OCI-LY3 (cell line): ENCODE measurements around the gene TMEM161B.

Experiments used
- H2AFZ ChIP-seq: fragments of 200-600, 300-600 bp; shearing (Covaris generic); 2 replicates; pipeline ENCODE4 v1.6.0; 2014; ENCODE audit warnings: antibody characterized with exemption, low read depth, low read length
- H3K27ac ChIP-seq: fragments of 200-600, 300-600 bp; sonication (generic); 2 replicates; pipeline ENCODE4 v1.5.1; 2014; ENCODE audit warnings: mild to moderate bottlenecking, low read length, moderate library complexity, mixed read lengths
- H3K27me3 ChIP-seq: fragments of 200-600, 300-600 bp; sonication (generic); 2 replicates; pipeline ENCODE4 v1.6.1; 2014; ENCODE audit warnings: low read depth, low read length, mixed read lengths
- H3K36me3 ChIP-seq: fragments of 200-600, 300-600 bp; sonication (generic); replicated peaks from 2 replicates; pipeline ENCODE3; 2014; ENCODE audit warnings: low read depth, low read length, mixed read lengths
- H3K4me1 ChIP-seq: fragments of 300-600, 200-600 bp; sonication (generic); 2 replicates; pipeline ENCODE4 v1.6.1; 2014; ENCODE audit warnings: low read length, mixed read lengths
- H3K4me2 ChIP-seq: fragments of 200-600, 300-600 bp; sonication (generic); 2 replicates; pipeline ENCODE4 v1.6.1; 2014; ENCODE audit warnings: low read length, mixed read lengths
- H3K4me3 ChIP-seq: fragments of 300-600, 200-600 bp; sonication (generic); 2 replicates; pipeline ENCODE4 v1.5.1; 2014; ENCODE audit warnings: antibody characterized with exemption, mild to moderate bottlenecking, low read length, moderate library complexity
- H3K79me2 ChIP-seq: fragments of 300-600, 200-600 bp; shearing (Covaris generic); 2 replicates; pipeline ENCODE4 v1.6.1; 2014; ENCODE audit warnings: mild to moderate bottlenecking, low read length, mixed read lengths
- H3K9ac ChIP-seq: fragments of 300-600, 200-600 bp; shearing (Covaris generic); 2 replicates; pipeline ENCODE4 v1.6.0; 2014; ENCODE audit warnings: mild to moderate bottlenecking, low read length, moderate library complexity
- H3K9me3 ChIP-seq: fragments of 200-600, 300-600 bp; shearing (Covaris generic); 2 replicates; pipeline ENCODE4 v1.6.1; 2014; ENCODE audit warnings: low read length, mixed read lengths; ENCODE audit not compliant: insufficient read depth
- H4K20me1 ChIP-seq: fragments of 200-600, 300-600 bp; sonication (generic); 2 replicates; pipeline ENCODE4 v1.6.1; 2016; ENCODE audit warnings: low read length, mixed read lengths; ENCODE audit not compliant: insufficient read depth
- EZH2phosphoT487 ChIP-seq: fragments of 200-600 bp; shearing (Covaris generic); IDR thresholded peaks from 2 replicates; pipeline ENCODE4 v1.6.1; 2018; ENCODE audit warnings: antibody characterized with exemption, mixed run types, low read depth
- TF ChIP-seq, protein P1 (sequence below): fragments of 200-600, 300-600 bp; sonication (generic); IDR thresholded peaks from 2 replicates; pipeline ENCODE4 v1.5.1; 2014; ENCODE audit warnings: antibody characterized with exemption, low read length, low read depth

Gene TMEM161B

DNA sequence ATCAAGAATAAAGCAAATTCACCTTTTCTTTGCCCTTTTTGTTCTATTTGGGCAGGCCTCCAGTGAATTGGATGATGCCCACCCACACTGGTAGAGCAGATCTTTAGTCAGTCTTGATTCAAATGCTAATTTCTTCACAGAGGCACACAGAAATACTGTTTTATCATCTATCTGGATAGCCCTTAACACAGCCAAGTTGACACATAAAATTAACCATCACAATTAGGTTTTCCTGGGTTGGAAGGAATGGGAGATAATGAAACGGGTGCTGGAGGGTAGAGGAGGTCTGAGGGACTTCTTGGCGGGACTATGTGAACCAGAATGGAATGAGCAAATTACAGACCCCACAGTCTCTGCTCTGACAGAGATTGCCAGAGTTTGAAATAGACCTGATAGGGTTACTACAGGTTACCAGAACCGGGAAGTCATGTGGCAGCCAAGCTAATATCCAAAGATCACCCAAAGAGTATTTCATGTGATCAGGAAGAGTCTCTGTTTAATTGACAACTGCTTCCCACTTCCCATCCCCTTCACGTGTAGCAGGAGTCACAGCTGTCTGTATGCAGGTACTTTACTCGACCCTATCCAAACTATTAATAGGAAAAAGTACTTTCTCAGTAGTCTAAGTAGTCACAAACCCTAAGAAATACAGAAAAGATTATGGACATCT lies 20.0 kb upstream of the TMEM161B start:
- Histone ChIP-seq H3K9ac (no peak overlapping the region), H3K9me3 (no peaks in the 10 kb centered on the region), H3K27ac (no peak overlapping the region), H2AFZ (no peak overlapping the region), H4K20me1 (no peaks in the 10 kb centered on the region), H3K79me2 (no peaks in the 10 kb centered on the region), H3K36me3 (no peaks in the 10 kb centered on the region), H3K4me3 (no peak overlapping the region), H3K4me2 (no peak overlapping the region), H3K27me3 (no peaks in the 10 kb centered on the region), H3K4me1 (no peaks in the 10 kb centered on the region)
- no peak for TF ChIP-seq EZH2phosphoT487
- TF ChIP-seq, protein P1, sequence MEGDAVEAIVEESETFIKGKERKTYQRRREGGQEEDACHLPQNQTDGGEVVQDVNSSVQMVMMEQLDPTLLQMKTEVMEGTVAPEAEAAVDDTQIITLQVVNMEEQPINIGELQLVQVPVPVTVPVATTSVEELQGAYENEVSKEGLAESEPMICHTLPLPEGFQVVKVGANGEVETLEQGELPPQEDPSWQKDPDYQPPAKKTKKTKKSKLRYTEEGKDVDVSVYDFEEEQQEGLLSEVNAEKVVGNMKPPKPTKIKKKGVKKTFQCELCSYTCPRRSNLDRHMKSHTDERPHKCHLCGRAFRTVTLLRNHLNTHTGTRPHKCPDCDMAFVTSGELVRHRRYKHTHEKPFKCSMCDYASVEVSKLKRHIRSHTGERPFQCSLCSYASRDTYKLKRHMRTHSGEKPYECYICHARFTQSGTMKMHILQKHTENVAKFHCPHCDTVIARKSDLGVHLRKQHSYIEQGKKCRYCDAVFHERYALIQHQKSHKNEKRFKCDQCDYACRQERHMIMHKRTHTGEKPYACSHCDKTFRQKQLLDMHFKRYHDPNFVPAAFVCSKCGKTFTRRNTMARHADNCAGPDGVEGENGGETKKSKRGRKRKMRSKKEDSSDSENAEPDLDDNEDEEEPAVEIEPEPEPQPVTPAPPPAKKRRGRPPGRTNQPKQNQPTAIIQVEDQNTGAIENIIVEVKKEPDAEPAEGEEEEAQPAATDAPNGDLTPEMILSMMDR: no peak

DNA sequence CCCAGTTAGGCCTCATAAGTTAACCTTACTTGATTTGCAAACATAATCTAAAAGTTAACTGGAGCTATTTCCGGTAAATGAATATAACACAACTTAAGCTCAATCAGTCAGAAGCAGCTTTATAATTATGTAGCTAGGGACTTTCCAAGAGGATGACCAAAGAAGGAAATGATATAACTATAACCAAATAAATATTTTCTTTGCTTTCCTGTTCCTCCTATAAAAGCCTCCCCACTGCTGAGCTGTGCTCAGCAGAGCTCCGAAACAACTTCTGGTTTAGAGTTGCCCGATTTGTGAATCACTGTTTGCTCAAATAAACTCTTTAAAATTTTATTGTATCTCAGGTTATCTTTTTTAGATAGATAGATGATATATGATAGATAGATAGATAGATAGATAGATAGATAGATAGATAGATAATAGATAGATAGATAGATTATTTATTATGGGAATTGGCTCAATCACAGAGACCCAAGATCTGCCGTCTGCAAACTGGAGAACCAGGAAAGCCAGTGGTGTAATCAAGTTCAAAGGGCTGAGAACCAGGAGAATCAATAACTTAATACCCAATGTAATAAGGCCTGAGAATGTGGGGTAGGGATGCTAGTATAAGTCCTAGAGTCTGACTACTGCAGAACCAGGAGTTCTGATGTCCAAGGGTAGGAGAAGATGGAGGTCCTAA lies 19.3 kb upstream of the TMEM161B start:
- Histone ChIP-seq H3K79me2 (no peaks in the 10 kb centered on the region), H2AFZ (no peak overlapping the region), H3K4me3 (no peak overlapping the region), H3K27ac (no peak overlapping the region), H3K27me3 (no peaks in the 10 kb centered on the region), H3K4me1 (no peaks in the 10 kb centered on the region), H3K9ac (no peak overlapping the region), H3K9me3 (no peaks in the 10 kb centered on the region), H3K4me2 (no peak overlapping the region), H3K36me3 (no peaks in the 10 kb centered on the region), H4K20me1 (no peaks in the 10 kb centered on the region)
- TF ChIP-seq, protein P1: no peak
- no peak for TF ChIP-seq EZH2phosphoT487

DNA sequence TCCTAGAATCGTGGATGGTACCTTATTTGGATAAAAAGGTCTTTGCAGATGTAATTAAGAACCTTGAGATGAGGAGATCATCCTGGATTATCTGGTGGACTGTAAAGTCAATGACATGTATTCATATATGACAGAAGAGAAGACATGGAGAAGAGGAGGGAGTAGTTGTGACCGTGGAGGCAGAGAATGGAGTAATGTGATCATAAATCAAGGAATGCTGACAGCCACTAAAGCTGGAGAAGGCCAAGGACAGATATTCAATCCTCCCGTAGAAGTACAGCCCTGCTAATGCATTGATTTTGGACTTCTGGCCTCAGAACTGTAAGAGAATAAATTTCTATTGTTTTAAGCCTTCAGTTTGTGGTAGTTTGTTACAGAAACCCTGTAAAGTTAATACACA lies 18.7 kb upstream of the TMEM161B start:
- no peaks in the 10 kb centered on the region for H3K79me2 ChIP-seq
- H3K27me3 ChIP-seq: no peaks in the 10 kb centered on the region
- H3K27ac ChIP-seq: no peak overlapping the region
- no peaks in the 10 kb centered on the region for H3K9me3 ChIP-seq
- H2AFZ ChIP-seq: no peak overlapping the region
- H3K4me1 ChIP-seq: no peaks in the 10 kb centered on the region
- H4K20me1 ChIP-seq: no peaks in the 10 kb centered on the region
- TF ChIP-seq, protein P1: no peak
- no peaks in the 10 kb centered on the region for H3K36me3 ChIP-seq
- no peak overlapping the region for H3K9ac ChIP-seq
- H3K4me2 ChIP-seq: no peak overlapping the region
- H3K4me3 ChIP-seq: no peak overlapping the region

DNA sequence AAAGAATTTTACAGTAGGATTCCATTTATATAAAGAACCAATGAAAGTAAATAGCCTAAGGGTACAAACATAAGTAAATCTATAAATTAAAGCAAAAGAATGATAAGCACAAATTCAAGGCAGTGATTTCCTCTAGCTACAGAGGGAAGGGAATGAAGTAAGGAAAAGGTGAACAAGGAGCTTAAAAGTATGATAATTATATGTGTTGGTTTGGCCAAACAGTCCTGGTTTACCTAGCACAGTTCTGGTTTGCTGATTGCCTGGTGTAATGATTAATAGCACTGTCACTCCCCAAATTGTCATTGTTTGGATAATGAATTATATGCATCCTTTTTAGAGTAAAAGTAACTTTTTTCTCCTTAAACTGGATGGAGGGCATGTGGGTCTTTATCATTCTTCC lies 15.0 kb upstream of the TMEM161B start:
- Histone ChIP-seq H3K79me2 (no peaks in the 10 kb centered on the region), H4K20me1 (no peaks in the 10 kb centered on the region), H3K36me3 (no peaks in the 10 kb centered on the region), H3K9me3 (no peaks in the 10 kb centered on the region), H3K4me1 (no peaks in the 10 kb centered on the region), H3K27me3 (no peaks in the 10 kb centered on the region), H2AFZ (no peak overlapping the region), H3K4me3 (no peak overlapping the region), H3K9ac (no peak overlapping the region), H3K27ac (no peak overlapping the region), H3K4me2 (no peak overlapping the region)
- TF ChIP-seq EZH2phosphoT487: no peak
- TF ChIP-seq, protein P1: no peak
